SH-SY5Y (cell line): ENCODE data around the gene MIEF2.

Experiments
- GATA2 ChIP-seq: IDR thresholded peaks from 2 replicates; pipeline ENCODE4 v1.6.1; 2011; ENCODE audit warnings: mild to moderate bottlenecking, low read depth, low read length
- GATA3 ChIP-seq: IDR thresholded peaks from 2 replicates; pipeline ENCODE4 v1.6.1; 2011; ENCODE audit warnings: low read depth, mild to moderate bottlenecking, low read length, moderate library complexity

The MIEF2 gene, protein sequence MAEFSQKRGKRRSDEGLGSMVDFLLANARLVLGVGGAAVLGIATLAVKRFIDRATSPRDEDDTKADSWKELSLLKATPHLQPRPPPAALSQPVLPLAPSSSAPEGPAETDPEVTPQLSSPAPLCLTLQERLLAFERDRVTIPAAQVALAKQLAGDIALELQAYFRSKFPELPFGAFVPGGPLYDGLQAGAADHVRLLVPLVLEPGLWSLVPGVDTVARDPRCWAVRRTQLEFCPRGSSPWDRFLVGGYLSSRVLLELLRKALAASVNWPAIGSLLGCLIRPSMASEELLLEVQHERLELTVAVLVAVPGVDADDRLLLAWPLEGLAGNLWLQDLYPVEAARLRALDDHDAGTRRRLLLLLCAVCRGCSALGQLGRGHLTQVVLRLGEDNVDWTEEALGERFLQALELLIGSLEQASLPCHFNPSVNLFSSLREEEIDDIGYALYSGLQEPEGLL

DNA sequence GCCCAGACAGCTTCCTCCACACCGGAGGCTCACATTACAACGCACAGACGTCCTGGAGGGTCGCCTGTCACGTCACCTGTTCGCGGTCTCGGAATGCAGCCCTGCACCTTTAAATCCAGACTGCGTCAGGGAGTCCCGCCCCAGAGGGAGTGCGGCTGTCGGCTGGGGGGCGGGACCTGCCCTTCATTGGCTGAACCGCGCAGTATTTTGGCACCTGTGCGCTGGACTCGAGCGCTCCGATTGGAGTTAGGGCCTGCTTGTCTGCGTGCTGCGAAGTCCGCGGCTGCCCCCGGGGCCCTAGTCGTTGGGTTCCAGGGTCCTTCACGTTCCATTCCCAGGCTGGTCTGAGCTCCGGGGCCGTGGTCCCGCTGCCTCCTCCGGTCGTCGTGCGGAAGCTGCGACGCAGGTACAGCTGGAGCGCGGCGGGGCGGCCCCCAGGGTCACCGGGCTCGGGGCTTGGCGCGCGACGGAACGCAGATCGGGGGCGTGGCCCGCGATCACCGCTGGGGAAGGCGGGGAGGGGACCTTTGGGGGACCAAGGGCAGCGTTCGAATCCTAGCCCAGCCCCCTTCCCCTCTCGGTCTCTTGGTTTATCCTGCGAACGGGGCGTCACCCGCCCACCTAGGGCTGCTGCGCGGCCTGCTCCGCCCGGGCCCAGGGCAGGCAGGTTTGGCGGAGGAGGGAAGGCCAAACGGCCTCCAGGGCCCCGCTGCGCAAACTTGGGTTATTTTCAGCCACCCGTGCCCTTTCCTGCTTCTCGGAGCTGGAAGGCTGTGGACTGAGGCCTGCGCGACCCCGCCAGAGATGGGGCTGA is at the start of gene MIEF2:
Gene MIEF2, plus strand, starts transcription at position 331 of the 814 bp plus-strand sequence. CDS start 2,059 bp downstream, outside the sequence.
- TF ChIP-seq GATA3 = no peak
- TF ChIP-seq GATA2 = no peak

DNA sequence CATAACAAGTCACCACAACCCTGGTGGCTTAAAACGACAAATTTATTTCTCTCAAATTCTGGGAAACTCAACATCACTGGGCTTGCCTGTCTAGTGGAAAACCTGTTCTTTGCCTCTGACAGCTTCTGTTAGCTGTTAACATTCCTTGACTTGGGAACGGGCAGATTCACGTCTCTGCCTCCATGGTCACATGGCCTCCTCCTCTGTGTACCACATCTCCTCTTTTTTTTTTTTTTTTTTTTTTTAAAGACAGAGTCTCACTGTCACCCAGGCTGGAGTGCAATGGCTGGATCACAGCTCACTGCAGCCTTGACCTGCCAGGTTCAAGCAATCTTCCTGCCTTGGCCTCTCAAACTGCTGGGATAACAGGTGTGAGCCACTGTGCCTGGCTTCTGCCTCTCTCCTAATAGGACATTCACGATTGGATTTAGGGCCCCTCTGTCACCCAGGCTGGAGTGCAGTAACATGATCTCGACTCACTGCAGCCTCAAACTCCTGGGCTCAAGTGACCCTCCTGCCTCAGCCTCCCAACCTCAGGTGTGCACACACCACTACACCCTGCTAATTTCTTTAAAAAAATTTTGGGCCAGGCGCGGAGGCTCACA is 46.7 kb upstream of the MIEF2 start:
- TF ChIP-seq GATA2 = no peak
- no peak for TF ChIP-seq GATA3

DNA sequence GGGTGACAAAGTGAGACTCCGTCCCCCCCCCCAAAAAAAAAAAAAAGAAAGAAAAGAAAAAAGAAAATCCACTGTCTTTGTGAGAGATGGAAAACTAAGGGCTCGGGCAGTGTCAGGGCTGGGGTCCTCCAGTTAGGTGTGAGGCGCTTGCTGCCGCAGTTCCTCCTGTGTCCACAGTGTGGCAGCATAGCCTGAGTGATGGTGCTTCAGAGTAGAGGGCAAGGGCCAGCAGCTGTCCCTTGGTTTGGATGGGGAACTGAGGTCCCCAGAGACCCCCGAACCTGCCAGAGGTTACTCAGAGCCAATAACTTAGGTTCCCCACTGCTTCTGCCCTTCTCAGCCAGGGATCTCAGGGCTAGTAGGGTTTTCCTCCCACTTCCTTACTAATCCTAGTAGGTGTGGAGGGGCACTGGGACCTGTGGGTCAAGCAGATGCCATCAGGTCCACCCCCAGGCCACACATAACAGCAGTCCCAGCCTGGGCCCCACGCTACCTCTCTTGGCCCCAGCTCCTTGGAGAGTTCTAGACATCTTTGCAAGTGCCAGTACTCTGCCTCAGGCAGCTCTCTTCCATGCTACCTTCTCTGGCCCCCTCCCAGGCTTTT is 42.9 kb upstream of the MIEF2 start:
- TF ChIP-seq GATA3 (no peak), GATA2 (no peak)

DNA sequence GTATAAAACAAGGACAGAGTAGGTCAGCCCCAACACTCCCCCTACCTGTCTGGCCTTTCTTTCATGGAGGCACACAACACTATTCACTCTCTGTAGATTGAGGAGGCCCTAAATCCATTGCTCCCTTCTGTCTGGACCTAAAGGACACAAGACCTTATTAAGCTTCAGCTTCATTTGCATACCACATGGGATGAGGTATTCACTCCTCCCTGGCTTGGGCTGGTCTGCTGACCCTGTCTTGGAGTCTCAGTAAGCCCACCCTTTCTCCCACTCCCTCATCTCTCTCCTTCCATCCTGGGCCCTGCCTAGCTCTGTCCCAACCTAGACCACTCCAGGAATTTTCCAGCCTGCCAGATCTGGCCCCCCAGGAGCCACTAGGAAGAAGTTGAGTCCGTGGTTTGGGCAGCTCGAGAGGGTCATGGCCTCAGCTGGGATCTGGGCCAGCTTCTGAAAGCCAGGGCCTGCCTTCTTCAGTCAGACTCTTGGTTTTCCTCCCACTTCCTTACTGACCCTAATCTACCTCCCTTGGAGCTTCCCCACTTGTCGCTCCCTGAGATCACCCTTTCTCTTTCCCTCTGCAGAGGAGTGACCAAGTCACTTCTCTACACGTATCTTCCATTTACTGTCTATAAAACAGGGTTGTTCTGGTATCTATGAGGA is 41.6 kb upstream of the MIEF2 start:
- TF ChIP-seq GATA2 (no peak), GATA3 (no peak)

DNA sequence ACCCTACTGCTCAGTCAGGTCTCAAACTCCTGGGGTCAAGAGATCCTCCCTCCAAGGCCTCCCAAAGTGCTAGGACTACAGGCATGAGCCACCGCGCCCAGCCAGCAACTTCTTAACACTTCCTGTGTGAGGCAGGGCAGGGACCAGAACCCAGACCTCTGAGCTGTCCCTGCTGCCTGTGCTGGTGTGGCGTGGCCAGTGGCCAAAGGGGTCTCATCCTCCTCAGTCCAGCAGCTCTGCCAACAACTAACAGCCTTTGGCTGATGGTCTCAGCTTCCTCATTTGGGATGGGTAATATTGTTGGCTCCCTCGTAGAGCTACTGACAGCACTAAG is 36.4 kb upstream of the MIEF2 start:
- no peak for TF ChIP-seq GATA2
- TF ChIP-seq GATA3 = no peak

DNA sequence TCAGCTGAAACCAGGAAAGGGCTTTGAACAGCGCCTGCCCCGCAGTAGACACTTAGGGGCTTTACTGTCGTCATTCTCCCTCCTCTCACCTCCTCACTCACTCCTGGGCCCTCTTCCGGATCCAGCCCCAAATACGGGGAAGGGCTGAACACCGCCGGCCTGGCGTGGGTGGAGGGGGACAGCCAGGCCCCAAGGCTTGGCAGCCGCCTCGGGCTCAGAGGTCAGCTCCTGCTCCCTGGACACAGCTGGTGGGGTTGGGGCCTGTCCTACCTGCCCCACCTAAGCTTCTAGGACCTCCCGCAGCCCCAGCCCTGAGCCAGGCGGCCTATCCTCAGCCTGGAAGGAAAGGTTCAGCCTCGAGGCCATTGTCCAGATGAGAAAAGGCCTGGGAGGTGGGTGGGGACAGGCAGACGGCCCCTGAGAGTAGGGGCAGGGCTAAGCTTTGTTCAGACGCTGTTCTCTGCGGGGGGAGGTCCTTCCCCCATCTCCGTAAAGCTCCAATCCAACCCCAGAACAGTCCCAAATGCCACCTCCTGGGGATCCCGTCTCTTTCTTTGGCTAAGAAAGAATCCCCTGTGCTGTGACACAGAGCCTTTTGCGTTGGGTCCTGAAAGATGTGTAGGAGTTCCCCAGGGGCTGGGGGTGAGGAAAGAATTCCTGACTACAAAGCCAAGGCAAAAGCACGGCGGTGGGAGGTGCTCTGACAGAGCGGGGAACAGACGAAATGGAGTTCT is 35.9 kb upstream of the MIEF2 start:
- TF ChIP-seq GATA3 (no peak), GATA2 (no peak)

DNA sequence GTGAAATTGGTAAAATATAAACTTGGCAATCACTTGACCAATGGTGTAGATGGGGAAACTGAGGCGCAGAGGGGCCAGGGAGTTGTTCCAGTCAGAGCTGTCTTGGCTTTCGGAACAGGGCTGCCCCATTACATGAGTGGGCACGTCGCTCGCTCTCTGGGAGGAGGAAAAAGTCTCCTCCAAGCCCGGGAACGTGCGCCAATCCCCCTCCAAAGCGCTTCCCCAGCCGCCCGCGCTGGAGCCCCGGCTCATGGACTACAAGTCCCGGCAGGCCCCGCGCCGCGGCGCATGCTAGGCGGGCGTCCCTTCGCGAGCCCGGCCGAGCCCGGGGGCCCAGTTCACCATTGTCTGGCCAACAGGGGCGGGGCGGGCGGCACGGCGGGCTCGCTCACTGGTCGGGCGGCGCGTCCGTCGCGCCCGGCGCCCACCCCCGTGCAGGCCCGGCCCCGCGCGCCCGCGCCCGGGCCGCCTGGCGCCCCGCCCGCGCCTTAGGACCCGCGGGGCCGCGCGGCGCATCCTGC is 35.3 kb upstream of the MIEF2 start, which contains the start of gene LLGL1:
Gene LLGL1, plus strand, starts transcription at position 515 of the 521 bp plus-strand sequence. CDS start 48 bp downstream, outside the sequence.
- TF ChIP-seq GATA3 = no peak
- TF ChIP-seq GATA2 = no peak

DNA sequence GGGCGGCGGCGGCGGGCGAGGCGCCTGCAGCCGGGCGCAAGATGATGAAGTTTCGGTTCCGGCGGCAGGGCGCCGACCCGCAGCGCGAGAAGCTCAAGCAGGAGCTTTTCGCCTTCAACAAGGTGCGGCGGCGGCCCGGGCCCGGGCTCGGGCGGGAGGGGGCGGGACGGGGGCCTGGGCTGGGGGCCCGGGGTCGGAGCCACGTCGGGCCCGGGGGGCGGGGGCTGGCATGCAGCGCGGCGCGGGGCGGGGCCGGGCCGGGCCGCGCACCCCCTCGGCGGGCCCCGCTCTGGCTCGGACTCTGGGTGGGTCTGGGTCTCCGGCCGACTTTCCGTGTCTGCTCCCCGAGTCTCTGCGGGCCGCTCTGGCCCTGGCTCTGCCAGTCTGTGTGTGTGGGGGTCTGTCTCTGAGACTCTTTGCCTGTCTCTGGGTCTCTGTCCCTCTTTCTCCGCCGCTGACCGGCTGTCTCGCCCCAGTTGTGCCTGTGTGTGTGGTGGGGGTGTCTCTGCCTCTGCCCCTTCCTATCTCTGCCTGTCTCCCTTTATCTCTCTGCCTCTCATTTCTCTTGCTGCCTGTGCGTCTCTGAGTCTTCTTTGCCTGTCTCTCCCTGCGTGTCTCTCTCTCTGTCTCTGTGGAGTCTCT is 34.7 kb upstream of the MIEF2 start:
- TF ChIP-seq GATA3 (no peak), GATA2 (no peak)

DNA sequence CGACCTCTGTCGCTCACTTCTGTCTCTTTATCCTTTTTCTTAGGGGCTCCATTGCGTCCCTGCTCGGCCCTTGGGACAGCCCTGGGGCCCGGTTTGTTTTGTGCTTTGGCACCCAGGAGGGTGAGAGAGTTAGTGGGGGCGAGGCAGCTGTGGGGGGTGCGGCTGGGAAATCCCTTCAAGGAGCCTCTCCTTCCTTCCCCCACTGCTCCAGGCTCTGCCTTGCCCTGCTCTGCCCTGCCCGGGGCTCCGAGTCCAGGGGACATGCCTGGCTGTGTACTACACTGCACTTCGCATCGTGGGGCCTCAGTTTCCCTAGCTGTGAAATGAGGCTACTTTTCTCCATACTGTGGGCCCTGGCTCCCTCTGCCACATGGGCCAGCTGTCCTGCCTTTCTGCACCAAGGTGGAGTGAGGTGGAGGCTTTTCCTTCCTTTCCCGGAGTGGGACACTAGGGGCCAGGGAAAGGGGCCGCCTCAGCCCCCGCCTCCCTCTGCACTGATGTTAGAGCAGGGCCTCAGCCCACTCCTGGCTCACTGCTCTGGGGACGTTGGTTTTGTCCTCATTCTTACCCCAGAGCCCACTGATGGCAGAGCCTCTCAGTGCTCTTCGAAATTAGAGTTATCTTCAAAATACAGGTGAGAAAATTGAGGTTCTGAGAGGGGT is 34.0 kb upstream of the MIEF2 start:
- no peak for TF ChIP-seq GATA2
- TF ChIP-seq GATA3 = no peak

DNA sequence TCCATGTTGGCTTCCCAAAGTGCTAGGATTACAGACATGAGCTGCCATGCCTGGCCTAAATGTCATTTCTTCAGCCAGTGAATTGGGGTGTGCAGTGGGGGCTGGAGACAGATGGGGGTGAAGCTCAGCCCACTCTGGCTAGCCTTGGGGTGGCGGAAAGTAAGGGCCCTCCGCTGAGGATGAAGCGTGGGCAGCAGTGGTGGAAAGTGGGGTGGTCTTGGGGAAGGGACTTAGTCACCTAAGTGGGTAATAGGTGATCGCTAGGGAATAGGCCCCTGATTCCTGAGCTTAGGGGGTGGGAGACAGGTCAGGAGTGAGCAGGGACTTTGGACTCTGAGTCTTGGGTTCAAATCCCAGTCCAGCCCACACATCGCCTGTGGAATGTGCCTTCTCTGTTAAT is 32.8 kb upstream of the MIEF2 start:
- TF ChIP-seq GATA3 = no peak
- no peak for TF ChIP-seq GATA2

DNA sequence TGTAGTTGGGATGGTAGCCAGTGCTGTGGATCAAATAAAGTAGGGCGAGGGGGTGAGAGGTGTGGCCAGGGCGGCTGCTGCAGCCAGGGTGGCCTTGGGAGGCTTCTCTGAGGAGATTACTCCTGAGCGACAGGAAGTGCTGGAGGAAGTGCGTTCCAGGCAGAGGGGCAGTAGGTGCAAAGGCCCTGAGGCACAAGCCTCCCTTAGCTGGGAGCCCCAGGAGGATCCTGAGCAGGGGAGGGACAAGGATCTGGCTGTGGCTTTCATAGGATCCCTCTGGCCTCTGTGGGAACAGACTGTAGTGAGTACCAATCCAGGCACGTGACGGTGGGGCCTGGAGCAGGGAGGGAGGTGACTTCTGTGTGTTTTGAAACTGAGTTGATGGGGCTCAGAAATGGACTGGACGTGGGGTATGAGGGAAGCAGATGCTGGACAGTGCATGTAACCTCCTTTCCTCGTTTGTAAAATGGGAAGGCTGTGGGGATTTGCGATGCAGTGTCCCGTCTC is 32.2 kb upstream of the MIEF2 start:
- TF ChIP-seq GATA3 (no peak), GATA2 (no peak)
